Panc1 (cell line): ENCODE measurements around the gene SNAP47.

Source experiments
- CTCF ChIP-seq: fragments of 450-650 bp; IDR thresholded peaks from 2 replicates; pipeline ENCODE4 v1.5.1; 2017; ENCODE audit warnings: mild to moderate bottlenecking
- POLR2AphosphoS5 ChIP-seq: IDR thresholded peaks from 2 replicates; pipeline ENCODE4 v1.6.1; 2012; ENCODE audit warnings: mild to moderate bottlenecking, low read depth, low read length, moderate library complexity
- REST ChIP-seq, 2 experiments: IDR thresholded peaks; 2 replicates each; pipeline ENCODE4 v1.6.1; 2011 to 2012; ENCODE audit warnings: low read depth in 2 of 2, control low read depth in 1 of 2, low read length in 1 of 2, mild to moderate bottlenecking in 1 of 2, moderate library complexity in 1 of 2; ENCODE audit not compliant: insufficient read depth in 1 of 2
- SIN3A ChIP-seq: IDR thresholded peaks from 2 replicates; pipeline ENCODE4 v1.6.1; 2012; ENCODE audit warnings: low read depth, mild to moderate bottlenecking, low read length, moderate library complexity, borderline replicate concordance; ENCODE audit not compliant: insufficient read depth

GRCh38 chr1:227758366-227758765 lies 23.1 kb downstream of the SNAP47 start:
- no peak for TF ChIP-seq CTCF
- no peak for TF ChIP-seq SIN3A
- no peak for TF ChIP-seq POLR2AphosphoS5
- TF ChIP-seq REST (IDR thresholded peaks at IDR 0.05; ENCODE audit: insufficient read depth in 1 of 2, low read depth in 2 of 2, low read length in 1 of 2) = no peak
